GM23338 (cell line): ENCODE data around the gene COA8. TPM values are rescaled to one million over a fixed set of nuclear protein-coding genes. Genes with fewer than 3 reads are reported as not detected.

ENCODE experiments used
- ATAC-seq: fragments of 200-7000 bp; cut with Tn5 transposase; 3 replicates; pipeline ENCODE4 v1.9.1; 2020
- DNase-seq: peaks from one replicate; pipeline ENCODE4 v3.0.0-alpha.2; 2015; ENCODE audit warnings: low spot score
- H2AFZ ChIP-seq: fragments of 200-600 bp; sonication (generic); 2 replicates; pipeline ENCODE4 v1.8.0; 2016; ENCODE audit warnings: antibody characterized with exemption, mild to moderate bottlenecking, moderate library complexity
- H3F3A ChIP-seq: fragments of 200-600 bp; sonication (generic); replicated peaks from 2 replicates; pipeline ENCODE4 v1.8.0; 2017; ENCODE audit warnings: antibody characterized with exemption, mixed run types, low read depth
- H3K27ac ChIP-seq: fragments of 200-600 bp; sonication (generic); 2 replicates; pipeline ENCODE4 v1.6.1; 2016; ENCODE audit warnings: low read depth
- H3K27me3 ChIP-seq: fragments of 200-600 bp; sonication (generic); 2 replicates; pipeline ENCODE4 v1.8.0; 2016; ENCODE audit warnings: mild to moderate bottlenecking, mixed run types, moderate library complexity; ENCODE audit not compliant: insufficient read depth
- H3K36me3 ChIP-seq: fragments of 200-600 bp; sonication (generic); 2 replicates; pipeline ENCODE4 v1.8.0; 2016; ENCODE audit warnings: mild to moderate bottlenecking; ENCODE audit not compliant: insufficient read depth
- H3K4me1 ChIP-seq: fragments of 200-600 bp; sonication (generic); 2 replicates; pipeline ENCODE4 v1.8.0; 2016; ENCODE audit warnings: mild to moderate bottlenecking, moderate library complexity; ENCODE audit not compliant: insufficient read depth
- H3K4me2 ChIP-seq: fragments of 200-600 bp; sonication (generic); 2 replicates; pipeline ENCODE4 v1.7.1; 2017; ENCODE audit warnings: mixed run types
- H3K4me3 ChIP-seq: fragments of 200-600 bp; sonication (generic); 2 replicates; pipeline ENCODE4 v1.6.1; 2016; ENCODE audit warnings: mixed run types
- H3K79me2 ChIP-seq: fragments of 200-600 bp; sonication (generic); replicated peaks from 2 replicates; pipeline ENCODE4 v1.8.0; 2017; ENCODE audit warnings: mild to moderate bottlenecking; ENCODE audit not compliant: insufficient read depth
- H3K9me2 ChIP-seq: fragments of 200-600 bp; sonication (generic); 2 replicates; pipeline ENCODE4 v1.8.0; 2017; ENCODE audit not compliant: insufficient read depth
- H4K20me1 ChIP-seq: fragments of 200-600 bp; sonication (generic); replicated peaks from 2 replicates; pipeline ENCODE4 v1.8.0; 2017; ENCODE audit warnings: mild to moderate bottlenecking; ENCODE audit not compliant: insufficient read depth
- H3K27ac Mint-ChIP-seq: 2 replicates; pipeline ENCODE4 v1.8.0; 2020; ENCODE audit warnings: inconsistent platforms, mild to moderate bottlenecking, moderate library complexity, mixed read lengths
- H3K27me3 Mint-ChIP-seq: 3 replicates; pipeline ENCODE4 v1.8.0; 2022; ENCODE audit warnings: low read depth, mild to moderate bottlenecking, moderate library complexity, mixed read lengths, inconsistent platforms; ENCODE audit not compliant: insufficient read depth, poor library complexity
- H3K36me3 Mint-ChIP-seq: 3 replicates; pipeline ENCODE4 v1.8.0; 2021; ENCODE audit warnings: low read depth, mild to moderate bottlenecking, inconsistent platforms, moderate library complexity, mixed read lengths
- H3K4me1 Mint-ChIP-seq: 3 replicates; pipeline ENCODE4 v1.8.0; 2020; ENCODE audit warnings: mild to moderate bottlenecking, inconsistent platforms, mixed read lengths
- H3K4me3 Mint-ChIP-seq: 3 replicates; pipeline ENCODE4 v1.8.0; 2021; ENCODE audit warnings: moderate library complexity, mild to moderate bottlenecking, inconsistent platforms, mixed read lengths
- H3K9me3 Mint-ChIP-seq: 3 replicates; pipeline ENCODE4 v1.8.0; 2020; ENCODE audit warnings: moderate library complexity, mild to moderate bottlenecking, inconsistent platforms, mixed read lengths
- CREB1 ChIP-seq: fragments of 250-450 bp; sonication (Bioruptor Pico); IDR thresholded peaks from 2 replicates; pipeline ENCODE4 v1.5.0; 2020; ENCODE audit warnings: low read depth, mild to moderate bottlenecking, moderate library complexity
- POLR2AphosphoS5 ChIP-seq: IDR thresholded peaks from 2 replicates; pipeline ENCODE4 v1.6.1; 2016; ENCODE audit warnings: antibody characterized with exemption, low read depth
- ZNF331 ChIP-seq: fragments of 250-450 bp; sonication (Bioruptor Pico); IDR thresholded peaks from 2 replicates; pipeline ENCODE4 v1.5.0; 2020; ENCODE audit warnings: low read depth, mild to moderate bottlenecking, moderate library complexity
- polyA plus RNA-seq: library from polyadenylated mRNA; unstranded; fragments of >200 nt; fragmentation: Nextera tagmentation; extraction: Ambion mirVana; gene quantifications from 2 replicates; pipeline ENCODE4 v1.2.1, GENCODE V29; 2016
- total RNA-seq: library from RNA; depleted of rRNA; stranded (reverse); fragments of >200 nt; shearing (Covaris generic); gene quantifications from 2 replicates; pipeline ENCODE4 v1.2.3, GENCODE V29; 2014
- TF ChIP-seq, protein P1 (sequence below): fragments of 250-450 bp; sonication (Bioruptor Pico); IDR thresholded peaks from 2 replicates; pipeline ENCODE4 v1.5.0; 2020; ENCODE audit warnings: mild to moderate bottlenecking, moderate library complexity
- TF ChIP-seq, protein P2 (sequence below): IDR thresholded peaks from 2 replicates; pipeline ENCODE4 v1.6.1; 2016; ENCODE audit warnings: antibody characterized with exemption

COA8 gene
- total and polyA plus RNA-seq, 2 experiments from 2014 or later, result 61.3 to 130 TPM

DNA sequence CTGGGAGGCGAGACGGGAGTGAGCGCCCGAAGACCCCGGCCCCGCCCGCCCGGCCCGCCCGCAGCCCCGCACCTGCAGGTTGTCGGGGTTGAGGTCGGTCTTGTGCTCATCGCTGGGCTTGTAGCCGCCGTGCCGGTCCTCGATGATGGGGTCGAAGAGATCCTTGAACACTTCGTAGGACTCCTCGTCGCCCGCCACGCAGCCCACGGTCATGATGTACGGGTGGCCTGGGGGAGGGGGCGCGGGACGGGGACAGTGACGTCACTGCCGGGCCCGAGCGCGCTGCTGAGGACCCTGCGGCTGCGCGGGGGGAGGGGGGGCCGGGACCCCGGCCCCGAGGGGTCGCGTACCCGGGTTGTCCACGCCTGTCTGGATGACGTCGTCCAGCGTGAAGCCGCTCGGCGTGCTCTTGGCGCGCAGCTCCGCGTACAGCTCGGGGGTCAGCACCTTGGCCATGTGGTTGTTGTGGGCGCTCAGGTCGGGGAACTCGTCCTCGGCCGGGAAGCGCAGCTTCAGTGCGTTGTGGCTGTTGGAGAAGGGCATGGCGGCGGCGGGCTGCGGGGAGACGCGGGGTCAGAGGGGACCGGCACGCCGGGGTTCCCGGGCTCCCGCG, 40.7 kb upstream of the COA8 start:
- Histone ChIP-seq H3K36me3 (no peaks in the 10 kb centered on the region; the same call in 1 of the 2 replicates), H3K27me3 (peaks cover 22% of the 10 kb centered on the region), H3K4me1 (peaks cover 17% of the 10 kb centered on the region), H3F3A (peaks cover 21% of the 10 kb centered on the region), H4K20me1 (peaks cover 11% of the 10 kb centered on the region), H2AFZ (no peak overlapping the region), H3K4me3 (peak overlapping the region; percentile 90), H3K9me2 (no peaks in the 10 kb centered on the region), H3K4me2 (peak overlapping the region; percentile 88), H3K79me2 (no peaks in the 10 kb centered on the region), H3K27ac (no peak overlapping the region)
- DNase-seq (peak; percentile 57), ATAC-seq (no peak)
- peaks cover 4% of the 10 kb centered on the region; the same call in 1 of the 3 replicates for H3K9me3 Mint-ChIP-seq
- H3K4me3 Mint-ChIP-seq, result peak overlapping the region; percentile 79
- peaks cover 14% of the 10 kb centered on the region for H3K36me3 Mint-ChIP-seq
- H3K27me3 Mint-ChIP-seq, result peaks cover 33% of the 10 kb centered on the region
- H3K27ac Mint-ChIP-seq, result no peak overlapping the region
- TF ChIP-seq CREB1 (peak; percentile 94), POLR2AphosphoS5 (peak; percentile 57; the same call in 1 of the 2 replicates), ZNF331 (CRISPR knock-in tag) (no peak)
- TF ChIP-seq, protein P1, sequence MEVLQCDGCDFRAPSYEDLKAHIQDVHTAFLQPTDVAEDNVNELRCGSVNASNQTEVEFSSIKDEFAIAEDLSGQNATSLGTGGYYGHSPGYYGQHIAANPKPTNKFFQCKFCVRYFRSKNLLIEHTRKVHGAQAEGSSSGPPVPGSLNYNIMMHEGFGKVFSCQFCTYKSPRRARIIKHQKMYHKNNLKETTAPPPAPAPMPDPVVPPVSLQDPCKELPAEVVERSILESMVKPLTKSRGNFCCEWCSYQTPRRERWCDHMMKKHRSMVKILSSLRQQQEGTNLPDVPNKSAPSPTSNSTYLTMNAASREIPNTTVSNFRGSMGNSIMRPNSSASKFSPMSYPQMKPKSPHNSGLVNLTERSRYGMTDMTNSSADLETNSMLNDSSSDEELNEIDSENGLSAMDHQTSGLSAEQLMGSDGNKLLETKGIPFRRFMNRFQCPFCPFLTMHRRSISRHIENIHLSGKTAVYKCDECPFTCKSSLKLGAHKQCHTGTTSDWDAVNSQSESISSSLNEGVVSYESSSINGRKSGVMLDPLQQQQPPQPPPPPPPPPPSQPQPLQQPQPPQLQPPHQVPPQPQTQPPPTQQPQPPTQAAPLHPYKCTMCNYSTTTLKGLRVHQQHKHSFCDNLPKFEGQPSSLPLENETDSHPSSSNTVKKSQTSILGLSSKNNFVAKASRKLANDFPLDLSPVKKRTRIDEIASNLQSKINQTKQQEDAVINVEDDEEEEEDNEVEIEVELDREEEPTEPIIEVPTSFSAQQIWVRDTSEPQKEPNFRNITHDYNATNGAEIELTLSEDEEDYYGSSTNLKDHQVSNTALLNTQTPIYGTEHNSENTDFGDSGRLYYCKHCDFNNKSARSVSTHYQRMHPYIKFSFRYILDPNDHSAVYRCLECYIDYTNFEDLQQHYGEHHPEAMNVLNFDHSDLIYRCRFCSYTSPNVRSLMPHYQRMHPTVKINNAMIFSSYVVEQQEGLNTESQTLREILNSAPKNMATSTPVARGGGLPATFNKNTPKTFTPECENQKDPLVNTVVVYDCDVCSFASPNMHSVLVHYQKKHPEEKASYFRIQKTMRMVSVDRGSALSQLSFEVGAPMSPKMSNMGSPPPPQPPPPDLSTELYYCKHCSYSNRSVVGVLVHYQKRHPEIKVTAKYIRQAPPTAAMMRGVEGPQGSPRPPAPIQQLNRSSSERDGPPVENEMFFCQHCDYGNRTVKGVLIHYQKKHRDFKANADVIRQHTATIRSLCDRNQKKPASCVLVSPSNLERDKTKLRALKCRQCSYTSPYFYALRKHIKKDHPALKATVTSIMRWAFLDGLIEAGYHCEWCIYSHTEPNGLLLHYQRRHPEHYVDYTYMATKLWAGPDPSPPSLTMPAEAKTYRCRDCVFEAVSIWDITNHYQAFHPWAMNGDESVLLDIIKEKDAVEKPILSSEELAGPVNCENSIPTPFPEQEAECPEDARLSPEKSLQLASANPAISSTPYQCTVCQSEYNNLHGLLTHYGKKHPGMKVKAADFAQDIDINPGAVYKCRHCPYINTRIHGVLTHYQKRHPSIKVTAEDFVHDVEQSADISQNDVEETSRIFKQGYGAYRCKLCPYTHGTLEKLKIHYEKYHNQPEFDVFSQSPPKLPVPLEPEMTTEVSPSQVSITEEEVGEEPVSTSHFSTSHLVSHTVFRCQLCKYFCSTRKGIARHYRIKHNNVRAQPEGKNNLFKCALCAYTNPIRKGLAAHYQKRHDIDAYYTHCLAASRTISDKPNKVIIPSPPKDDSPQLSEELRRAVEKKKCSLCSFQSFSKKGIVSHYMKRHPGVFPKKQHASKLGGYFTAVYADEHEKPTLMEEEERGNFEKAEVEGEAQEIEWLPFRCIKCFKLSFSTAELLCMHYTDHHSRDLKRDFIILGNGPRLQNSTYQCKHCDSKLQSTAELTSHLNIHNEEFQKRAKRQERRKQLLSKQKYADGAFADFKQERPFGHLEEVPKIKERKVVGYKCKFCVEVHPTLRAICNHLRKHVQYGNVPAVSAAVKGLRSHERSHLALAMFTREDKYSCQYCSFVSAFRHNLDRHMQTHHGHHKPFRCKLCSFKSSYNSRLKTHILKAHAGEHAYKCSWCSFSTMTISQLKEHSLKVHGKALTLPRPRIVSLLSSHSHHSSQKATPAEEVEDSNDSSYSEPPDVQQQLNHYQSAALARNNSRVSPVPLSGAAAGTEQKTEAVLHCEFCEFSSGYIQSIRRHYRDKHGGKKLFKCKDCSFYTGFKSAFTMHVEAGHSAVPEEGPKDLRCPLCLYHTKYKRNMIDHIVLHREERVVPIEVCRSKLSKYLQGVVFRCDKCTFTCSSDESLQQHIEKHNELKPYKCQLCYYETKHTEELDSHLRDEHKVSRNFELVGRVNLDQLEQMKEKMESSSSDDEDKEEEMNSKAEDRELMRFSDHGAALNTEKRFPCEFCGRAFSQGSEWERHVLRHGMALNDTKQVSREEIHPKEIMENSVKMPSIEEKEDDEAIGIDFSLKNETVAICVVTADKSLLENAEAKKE (CRISPR knock-in tag), result no peak
- TF ChIP-seq, protein P2, sequence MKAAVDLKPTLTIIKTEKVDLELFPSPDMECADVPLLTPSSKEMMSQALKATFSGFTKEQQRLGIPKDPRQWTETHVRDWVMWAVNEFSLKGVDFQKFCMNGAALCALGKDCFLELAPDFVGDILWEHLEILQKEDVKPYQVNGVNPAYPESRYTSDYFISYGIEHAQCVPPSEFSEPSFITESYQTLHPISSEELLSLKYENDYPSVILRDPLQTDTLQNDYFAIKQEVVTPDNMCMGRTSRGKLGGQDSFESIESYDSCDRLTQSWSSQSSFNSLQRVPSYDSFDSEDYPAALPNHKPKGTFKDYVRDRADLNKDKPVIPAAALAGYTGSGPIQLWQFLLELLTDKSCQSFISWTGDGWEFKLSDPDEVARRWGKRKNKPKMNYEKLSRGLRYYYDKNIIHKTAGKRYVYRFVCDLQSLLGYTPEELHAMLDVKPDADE, result no peak
- H3K4me1 Mint-ChIP-seq, result peaks cover 24% of the 10 kb centered on the region
